Esophagus squamous epithelium (tissue), 4 donors: ENCODE measurements around the gene THAP11.

ENCODE experiments used
- POLR2A ChIP-seq, 4 donors: fragments of 450-650 bp; IDR thresholded peaks; one replicate each; pipeline ENCODE4 v1.6.1; 2017; ENCODE audit warnings: antibody characterized with exemption in 4 of 4, mild to moderate bottlenecking in 4 of 4, moderate library complexity in 3 of 4
- TF ChIP-seq, protein P1 (sequence below), 6 experiments: fragments of 450-650 bp in 4 of 6; fragments of 200-600 bp in 2 of 6; sonication (generic) in 2 of 6; IDR thresholded peaks; one replicate each; pipeline ENCODE4 v1.5.1; 2016 to 2019; ENCODE audit warnings: antibody characterized with exemption in 6 of 6, mild to moderate bottlenecking in 4 of 6, moderate library complexity in 4 of 6

DNA sequence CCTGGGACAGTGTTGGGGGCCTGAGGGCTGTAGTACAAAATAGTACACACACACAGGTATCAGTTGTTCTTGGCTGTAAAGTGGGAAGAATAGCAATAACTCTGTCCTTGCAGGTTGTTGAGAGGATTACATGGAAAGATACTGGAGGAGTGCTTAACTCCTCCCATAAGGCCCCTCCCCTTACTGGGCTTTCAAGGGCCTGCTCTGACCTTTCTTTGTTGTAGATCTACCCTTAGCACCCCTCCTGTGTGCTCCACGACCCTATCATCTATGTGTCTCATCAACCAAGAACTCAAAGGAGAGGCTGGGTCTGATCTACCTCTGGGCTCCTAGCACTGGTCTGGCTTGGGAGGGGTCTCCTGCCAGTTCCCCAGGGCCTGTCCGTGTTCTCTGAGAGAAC, 22.5 kb downstream of the THAP11 start:
- no peak for TF ChIP-seq POLR2A (IDR thresholded peaks at IDR 0.05)
- TF ChIP-seq, protein P1, sequence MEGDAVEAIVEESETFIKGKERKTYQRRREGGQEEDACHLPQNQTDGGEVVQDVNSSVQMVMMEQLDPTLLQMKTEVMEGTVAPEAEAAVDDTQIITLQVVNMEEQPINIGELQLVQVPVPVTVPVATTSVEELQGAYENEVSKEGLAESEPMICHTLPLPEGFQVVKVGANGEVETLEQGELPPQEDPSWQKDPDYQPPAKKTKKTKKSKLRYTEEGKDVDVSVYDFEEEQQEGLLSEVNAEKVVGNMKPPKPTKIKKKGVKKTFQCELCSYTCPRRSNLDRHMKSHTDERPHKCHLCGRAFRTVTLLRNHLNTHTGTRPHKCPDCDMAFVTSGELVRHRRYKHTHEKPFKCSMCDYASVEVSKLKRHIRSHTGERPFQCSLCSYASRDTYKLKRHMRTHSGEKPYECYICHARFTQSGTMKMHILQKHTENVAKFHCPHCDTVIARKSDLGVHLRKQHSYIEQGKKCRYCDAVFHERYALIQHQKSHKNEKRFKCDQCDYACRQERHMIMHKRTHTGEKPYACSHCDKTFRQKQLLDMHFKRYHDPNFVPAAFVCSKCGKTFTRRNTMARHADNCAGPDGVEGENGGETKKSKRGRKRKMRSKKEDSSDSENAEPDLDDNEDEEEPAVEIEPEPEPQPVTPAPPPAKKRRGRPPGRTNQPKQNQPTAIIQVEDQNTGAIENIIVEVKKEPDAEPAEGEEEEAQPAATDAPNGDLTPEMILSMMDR (IDR thresholded peaks at IDR 0.05) = no peak
